ENCODE data around the gene NDUFV1.
"Not testable (repeated sequence)": the region's sequence is repeated elsewhere in the genome, so short reads cannot be mapped to it uniquely, and the experiment has no call there.

NDUFV1 gene

GRCh38 chr11:67596753-67597300, 9.9 kb upstream of the NDUFV1 start:
- TF ChIP-seq SPI1 (IDR thresholded peaks at IDR 0.05; ENCODE audit: low read depth, low read length) (no peak), POLR2A (IDR thresholded peaks at IDR 0.05; ENCODE audit: low read depth, low read length) (no peak)
- no peak for DNase-seq (ENCODE audit: insufficient read length, low spot score)
- no peak for FAIRE-seq

GRCh38 chr11:67597458-67597857, 9.3 kb upstream of the NDUFV1 start:
- not testable (repeated sequence) for DNase-seq (ENCODE audit: insufficient read length, low spot score); FAIRE-seq

GRCh38 chr11:67597963-67598362, 8.8 kb upstream of the NDUFV1 start:
- DNase-seq (ENCODE audit: insufficient read length, low spot score); FAIRE-seq: not testable (repeated sequence)

- FAIRE-seq (no peak), DNase-seq (ENCODE audit: insufficient read length, low spot score) (no peak)
- TF ChIP-seq POLR2A (IDR thresholded peaks at IDR 0.05; ENCODE audit: low read depth, low read length) (no peak), POLR2AphosphoS5 (IDR thresholded peaks at IDR 0.05; ENCODE audit: low read depth, low read length) (no peak), POU2F2 (IDR thresholded peaks at IDR 0.05; ENCODE audit: low read depth, low read length) (no peak), PAX5 (IDR thresholded peaks at IDR 0.05; ENCODE audit: insufficient read depth, low read length, severe bottlenecking) (no peak), TAF1 (IDR thresholded peaks at IDR 0.05; ENCODE audit: low read depth, low read length) (no peak), SPI1 (IDR thresholded peaks at IDR 0.05; ENCODE audit: low read depth, low read length) (no peak)
These were observed 7.6 kb upstream of the NDUFV1 start for GRCh38 chr11:67599149-67599548.

GRCh38 chr11:67600324-67601029, 6.3 kb upstream of the NDUFV1 start:
- TF ChIP-seq PAX5 (IDR thresholded peaks at IDR 0.05; ENCODE audit: insufficient read depth, low read length, severe bottlenecking) (no peak), POU2F2 (IDR thresholded peaks at IDR 0.05; ENCODE audit: low read depth, low read length) (peak; percentile 95), TAF1 (IDR thresholded peaks at IDR 0.05; ENCODE audit: low read depth, low read length) (no peak)
- peak; percentile 76 for FAIRE-seq
- no peak for DNase-seq (ENCODE audit: insufficient read length, low spot score)

- FAIRE-seq (no peak), DNase-seq (ENCODE audit: insufficient read length, low spot score) (no peak)
- TF ChIP-seq POU2F2 (IDR thresholded peaks at IDR 0.05; ENCODE audit: low read depth, low read length) (no peak), POLR2A (IDR thresholded peaks at IDR 0.05; ENCODE audit: low read depth, low read length) (no peak), PAX5 (IDR thresholded peaks at IDR 0.05; ENCODE audit: insufficient read depth, low read length, severe bottlenecking) (no peak), TAF1 (IDR thresholded peaks at IDR 0.05; ENCODE audit: low read depth, low read length) (no peak), SPI1 (IDR thresholded peaks at IDR 0.05; ENCODE audit: low read depth, low read length) (no peak), POLR2AphosphoS5 (IDR thresholded peaks at IDR 0.05; ENCODE audit: low read depth, low read length) (no peak)
These were observed 5.6 kb upstream of the NDUFV1 start for GRCh38 chr11:67601098-67601497.

GRCh38 chr11:67604119-67604518, 2.6 kb upstream of the NDUFV1 start:
- not testable (repeated sequence) for DNase-seq (ENCODE audit: insufficient read length, low spot score); FAIRE-seq

GRCh38 chr11:67604815-67605214, 1.9 kb upstream of the NDUFV1 start:
- TF ChIP-seq POU2F2 (IDR thresholded peaks at IDR 0.05; ENCODE audit: low read depth, low read length): no peak
- no peak for TF ChIP-seq SPI1 (IDR thresholded peaks at IDR 0.05; ENCODE audit: low read depth, low read length)
- TF ChIP-seq PAX5 (IDR thresholded peaks at IDR 0.05; ENCODE audit: insufficient read depth, low read length, severe bottlenecking): no peak
- no peak for TF ChIP-seq TAF1 (IDR thresholded peaks at IDR 0.05; ENCODE audit: low read depth, low read length)
- no peak for TF ChIP-seq POLR2A (IDR thresholded peaks at IDR 0.05; ENCODE audit: low read depth, low read length)
- TF ChIP-seq POLR2AphosphoS5 (IDR thresholded peaks at IDR 0.05; ENCODE audit: low read depth, low read length): no peak
- no peak for DNase-seq (ENCODE audit: insufficient read length, low spot score)

GRCh38 chr11:67605231-67606011, 1.3 kb upstream of the NDUFV1 start:
- no peak for TF ChIP-seq SPI1 (IDR thresholded peaks at IDR 0.05; ENCODE audit: low read depth, low read length)
- no peak for TF ChIP-seq PAX5 (IDR thresholded peaks at IDR 0.05; ENCODE audit: insufficient read depth, low read length, severe bottlenecking)
- TF ChIP-seq TAF1 (IDR thresholded peaks at IDR 0.05; ENCODE audit: low read depth, low read length): no peak
- TF ChIP-seq POU2F2 (IDR thresholded peaks at IDR 0.05; ENCODE audit: low read depth, low read length): no peak
- FAIRE-seq: no peak
- no peak for DNase-seq (ENCODE audit: insufficient read length, low spot score)

More at GRCh38 chr11:67604815-67605214, 1.9 kb upstream of the NDUFV1 start:
- FAIRE-seq: no peak

GRCh38 chr11:67606093-67606491, 644 bp upstream of the NDUFV1 start:
- DNase-seq (ENCODE audit: insufficient read length, low spot score) (no peak), FAIRE-seq (no peak)
- TF ChIP-seq PAX5 (IDR thresholded peaks at IDR 0.05; ENCODE audit: insufficient read depth, low read length, severe bottlenecking) (no peak), TAF1 (IDR thresholded peaks at IDR 0.05; ENCODE audit: low read depth, low read length) (no peak), SPI1 (IDR thresholded peaks at IDR 0.05; ENCODE audit: low read depth, low read length) (no peak), POLR2A (IDR thresholded peaks at IDR 0.05; ENCODE audit: low read depth, low read length) (no peak), POU2F2 (IDR thresholded peaks at IDR 0.05; ENCODE audit: low read depth, low read length) (no peak), POLR2AphosphoS5 (IDR thresholded peaks at IDR 0.05; ENCODE audit: low read depth, low read length) (no peak)

- TF ChIP-seq POLR2A (IDR thresholded peaks at IDR 0.05; ENCODE audit: low read depth, low read length): no peak
- TF ChIP-seq TAF1 (IDR thresholded peaks at IDR 0.05; ENCODE audit: low read depth, low read length): no peak
- TF ChIP-seq POU2F2 (IDR thresholded peaks at IDR 0.05; ENCODE audit: low read depth, low read length): no peak
- TF ChIP-seq PAX5 (IDR thresholded peaks at IDR 0.05; ENCODE audit: insufficient read depth, low read length, severe bottlenecking): no peak
- TF ChIP-seq SPI1 (IDR thresholded peaks at IDR 0.05; ENCODE audit: low read depth, low read length): no peak
- TF ChIP-seq POLR2AphosphoS5 (IDR thresholded peaks at IDR 0.05; ENCODE audit: low read depth, low read length): no peak
- no peak for DNase-seq (ENCODE audit: insufficient read length, low spot score)
- no peak for FAIRE-seq
These were observed 771 bp downstream of the NDUFV1 start for GRCh38 chr11:67607507-67607906.

Data from GM12891 (cell line).